CD4-positive, alpha-beta T cell (primary cell): ENCODE data around the gene HOXA7. TPM values are rescaled to one million over a fixed set of nuclear protein-coding genes. Genes with fewer than 3 reads are reported as not detected.

Experiments used
- ATAC-seq: fragments of 200-7000 bp; cut with Tn5 transposase; one replicate; pipeline ENCODE4 v1.10.0; 2022; ENCODE audit warnings: mild to moderate bottlenecking; ENCODE audit not compliant: poor library complexity
- CTCF ChIA-PET: fragments of 350-600 bp; sonication (Branson Sonifier 250); formaldehyde crosslinking; loops from one replicate; lab custom pipeline; 2021; ENCODE audit warnings: antibody characterized with exemption, inconsistent platforms; lab: Charles Lee
- POLR2A ChIA-PET: fragments of 350-600 bp; sonication (Branson Sonifier 250); formaldehyde crosslinking; loops from one replicate; lab custom pipeline; 2021; ENCODE audit warnings: antibody characterized with exemption, inconsistent platforms; lab: Charles Lee
- DNase-seq, 14 experiments: peaks; one replicate each; pipeline ENCODE4 v3.0.0-alpha.2; 2013 to 2020; ENCODE audit warnings: mixed read lengths in 2 of 14
- H3K27ac ChIP-seq, 2 donors: one replicate each; pipeline versions ENCODE4 v1.5.1 to v1.7.0; 2013; ENCODE audit warnings: low read length in 2 of 2, low read depth in 1 of 2, mild to moderate bottlenecking in 1 of 2
- H3K27me3 ChIP-seq, 2 experiments: 1 replicate in 1 of 2; 2 replicates in 1 of 2; pipeline versions ENCODE4 v1.6.1 to v1.7.0; 2013; ENCODE audit warnings: low read length in 2 of 2, control low read depth in 1 of 2, mild to moderate bottlenecking in 1 of 2, moderate library complexity in 1 of 2; ENCODE audit not compliant: insufficient read depth in 2 of 2, control insufficient read depth in 1 of 2
- H3K36me3 ChIP-seq: one replicate; pipeline ENCODE4 v1.6.1; 2013; ENCODE audit warnings: low read length, control low read depth; ENCODE audit not compliant: insufficient read depth
- H3K4me1 ChIP-seq: one replicate; pipeline ENCODE4 v1.6.1; 2013; ENCODE audit warnings: low read length, control low read depth; ENCODE audit not compliant: insufficient read depth
- H3K4me3 ChIP-seq: one replicate; pipeline ENCODE4 v1.5.1; 2013; ENCODE audit warnings: mild to moderate bottlenecking, low read length, moderate library complexity
- H3K9me3 ChIP-seq, 2 experiments: 1 replicate in 1 of 2; 2 replicates in 1 of 2; pipeline versions ENCODE4 v1.6.1 to v1.7.0; 2013; ENCODE audit warnings: low read length in 2 of 2, mild to moderate bottlenecking in 2 of 2, control low read depth in 1 of 2, moderate library complexity in 1 of 2; ENCODE audit not compliant: control insufficient read depth in 1 of 2, insufficient read depth in 1 of 2
- H3K27ac Mint-ChIP-seq: one replicate; pipeline ENCODE4 v1.8.0; 2020; ENCODE audit warnings: mixed read lengths
- H3K27me3 Mint-ChIP-seq: one replicate; pipeline ENCODE4 v1.8.0; 2021; ENCODE audit warnings: mixed read lengths
- H3K36me3 Mint-ChIP-seq: one replicate; pipeline ENCODE4 v1.8.0; 2021; ENCODE audit warnings: low read depth, mixed read lengths
- H3K4me1 Mint-ChIP-seq: one replicate; pipeline ENCODE4 v1.8.0; 2021; ENCODE audit warnings: low read depth, mixed read lengths
- H3K4me3 Mint-ChIP-seq: one replicate; pipeline ENCODE4 v1.8.0; 2020; ENCODE audit warnings: mild to moderate bottlenecking, mixed read lengths
- H3K9me3 Mint-ChIP-seq: one replicate; pipeline ENCODE4 v1.8.0; 2020; ENCODE audit warnings: mixed read lengths
- CTCF ChIP-seq: fragments of 200-600 bp; IDR thresholded peaks from one replicate; pipeline ENCODE4 v1.8.0; 2022; ENCODE audit warnings: antibody characterized with exemption, mild to moderate bottlenecking
- intact Hi-C, 2 experiments: fragments of 100-400 bp; cut with DNase I in 1 of 2; cut with micrococcal nuclease in 1 of 2; formaldehyde crosslinking; loops; one replicate each; pipeline versions ENCODE4 v1.15.1 to v1.9.0; 2023 to 2025; cut with DNase I, micrococcal nuclease
- total RNA-seq, 174 experiments: library from RNA in 2 of 174; stranded (reverse) in 2 of 174; gene quantifications; one replicate each; pipeline ENCODE4 v1.2.3 and lab custom pipeline; 2021 to 2026

The HOXA7 gene
- total RNA-seq, 2 experiments from 2014 or later, result not detected

- H3K9me3 Mint-ChIP-seq, result no peaks in the 10 kb centered on the region
- H3K36me3 ChIP-seq, result no peaks in the 10 kb centered on the region
- no peaks in the 10 kb centered on the region for H3K36me3 Mint-ChIP-seq
- ChIA-PET POLR2A (interaction anchor here (0.6 to 1.5 kb wide), 2 partner anchors 11 to 43 kb away, joined by 4 to 5 read pairs; no protein-coding TSS in a partner anchor), CTCF (interaction anchor here (0.6 to 4.0 kb wide), 25 partner anchors 9 to 1290 kb away, joined by 3 to 51 read pairs (median 3); partner anchors contain the start of gene HOXA9)
- H3K27me3 ChIP-seq, result peaks cover 86 to 95% of the 10 kb centered on the region in 2 experiments
- H3K9me3 ChIP-seq, result peaks cover 0 to 64% of the 10 kb centered on the region in 2 experiments
- ATAC-seq (no peak), DNase-seq (no peak)
- H3K4me3 Mint-ChIP-seq, result no peak overlapping the region
- no peak overlapping the region for H3K27ac Mint-ChIP-seq
- no peak overlapping the region for H3K27ac ChIP-seq
- H3K4me1 ChIP-seq, result peaks cover 53% of the 10 kb centered on the region
- peaks cover 93% of the 10 kb centered on the region for H3K27me3 Mint-ChIP-seq
- intact Hi-C loops, result loop anchor here (2.0 to 5.0 kb wide), 3 partner anchors 19 to 47 kb away; partner anchors contain the start of gene HOXA11 (in 1 of the 2)
- H3K4me3 ChIP-seq, result no peak overlapping the region
- H3K4me1 Mint-ChIP-seq, result peaks cover 43% of the 10 kb centered on the region
- TF ChIP-seq CTCF, result no peak
Measured at GRCh38 chr7:27149842-27150567, 6.5 kb downstream of the HOXA7 start.

- intact Hi-C loops, result no loop called here
- Mint-ChIP-seq H3K4me1 (peaks cover 33% of the 10 kb centered on the region), H3K4me3 (no peak overlapping the region), H3K27ac (no peak overlapping the region), H3K36me3 (no peaks in the 10 kb centered on the region), H3K9me3 (no peaks in the 10 kb centered on the region), H3K27me3 (peaks cover 89% of the 10 kb centered on the region)
- H3K4me1 ChIP-seq, result peaks cover 43% of the 10 kb centered on the region
- DNase-seq, result no peak
- ChIA-PET CTCF (interaction anchor here (1.8 to 4.0 kb wide), 3 partner anchors 13 to 780 kb away, joined by 4 to 51 read pairs (median 10); no protein-coding TSS in a partner anchor), POLR2A (interaction anchor here (1.1 kb wide), 2 partner anchors 13 to 35 kb away, joined by 3 read pairs; no protein-coding TSS in a partner anchor)
- no peaks in the 10 kb centered on the region for H3K36me3 ChIP-seq
- no peak overlapping the region for H3K4me3 ChIP-seq
- no peak overlapping the region for H3K27ac ChIP-seq
- ATAC-seq, result no peak
- H3K27me3 ChIP-seq, result peaks cover 81 to 87% of the 10 kb centered on the region in 2 experiments
- TF ChIP-seq CTCF, result no peak
- H3K9me3 ChIP-seq, result peaks cover 0 to 62% of the 10 kb centered on the region in 2 experiments
Measured at GRCh38 chr7:27148756-27149641, 7.5 kb downstream of the HOXA7 start.
